ENCODE measurements around the gene SRP14.

- TF ChIP-seq CTCF (IDR thresholded peaks at IDR 0.05) (peak in 1 of 6 experiments; percentile 23), POLR2A (IDR thresholded peaks at IDR 0.05) (peak in 1 of 2 donors; percentile 76)
These were observed 30.5 kb upstream of the SRP14 start for GRCh38 chr15:40069178-40070165.
